Kidney (tissue), 14 donors: ENCODE measurements around the gene TTC17. TPM values are rescaled to one million over a fixed set of nuclear protein-coding genes. Genes with fewer than 3 reads are reported as not detected.

Experiments used
- DNase-seq, 5 donors: peaks; one replicate each; pipeline ENCODE4 v3.0.0-alpha.2; 2013 to 2020
- FAIRE-seq: peaks from 2 replicates; lab custom pipeline; 2012; peaks lifted over from hg19 to GRCh38; lab: Jason Lieb, UNC
- H3K27ac ChIP-seq, 2 donors: one replicate each; pipeline ENCODE4 v1.7.0; 2013; ENCODE audit warnings: low read depth in 2 of 2, low read length in 2 of 2, inconsistent platforms in 1 of 2
- H3K27me3 ChIP-seq: one replicate; pipeline ENCODE4 v1.7.1; 2013; ENCODE audit warnings: low read length, inconsistent platforms; ENCODE audit not compliant: control insufficient read depth, insufficient read depth
- H3K36me3 ChIP-seq, 3 donors: one replicate each; pipeline versions ENCODE4 v1.7.0 to v1.7.1; 2013; ENCODE audit warnings: low read length in 3 of 3, control low read depth in 1 of 3, inconsistent platforms in 1 of 3; ENCODE audit not compliant: insufficient read depth in 3 of 3, control insufficient read depth in 2 of 3
- H3K4me1 ChIP-seq, 3 donors: one replicate each; pipeline versions ENCODE4 v1.7.0 to v1.7.1; 2013; ENCODE audit warnings: low read length in 3 of 3, inconsistent platforms in 1 of 3, low read depth in 1 of 3; ENCODE audit not compliant: control insufficient read depth in 2 of 3, insufficient read depth in 2 of 3
- H3K4me3 ChIP-seq, 3 donors: one replicate each; pipeline versions ENCODE4 v1.7.0 to v1.8.1; 2013; ENCODE audit warnings: low read length in 3 of 3, control low read depth in 1 of 3, inconsistent platforms in 1 of 3
- H3K9ac ChIP-seq, 3 donors: one replicate each; pipeline versions ENCODE4 v1.7.0 to v1.7.1; 2013; ENCODE audit warnings: low read length in 3 of 3, control low read depth in 1 of 3, inconsistent platforms in 1 of 3
- H3K9me3 ChIP-seq, 3 donors: one replicate each; pipeline versions ENCODE4 v1.7.0 to v1.7.1; 2013; ENCODE audit warnings: low read length in 3 of 3, control low read depth in 1 of 3, inconsistent platforms in 1 of 3; ENCODE audit not compliant: control insufficient read depth in 2 of 3, insufficient read depth in 1 of 3
- CTCF ChIP-seq: IDR thresholded peaks from 3 replicates; pipeline ENCODE4 v1.5.1; 2012; ENCODE audit warnings: mild to moderate bottlenecking, moderate library complexity, borderline replicate concordance; ENCODE audit not compliant: insufficient read depth; ENCODE audit errors: extremely low read depth
- intact Hi-C: fragments of 100-400 bp; cut with DNase I; formaldehyde crosslinking; loops from one replicate; pipeline ENCODE4 v1.11.1; 2022
- polyA plus RNA-seq: library from polyadenylated mRNA; stranded (reverse); fragments of 350-450 nt; fragmentation: Illumina TruSeq; extraction: RNeasy Lipid Tissue Mini Kit (QIAGEN cat#74804); gene quantifications from one replicate; pipeline ENCODE4 v1.2.3, GENCODE V29; 2014; ENCODE audit warnings: low read depth, low replicate concordance; ENCODE audit not compliant: insufficient read depth
- total RNA-seq: library from RNA; stranded (reverse); fragmentation: NEBNext Ultra II Directional; extraction: Animal tissue kit (Norgen Biotek cat#: 25700); gene quantifications from one replicate; pipeline ENCODE4 v1.2.1, GENCODE V29; 2021
- donor health status: control.
- donor health status: control.
- donor health status: control.
- donor health status: control.
- donor health status: control.
- donor health status: DM: yes; HTN: yes; CAD: no.
- donor health status: Normal renal cell carcinoma (clear cell type).

The TTC17 gene
- total and polyA plus RNA-seq, 2 donors from 2014 or later, result 26.2 to 76.5 TPM

- no peak for TF ChIP-seq CTCF
- H3K9me3 ChIP-seq, result no peaks in the 10 kb centered on the region
- peaks cover 0 to 2% (median 0%) of the 10 kb centered on the region in 3 donors for H3K36me3 ChIP-seq
- H3K4me1 ChIP-seq, result no peaks in the 10 kb centered on the region
- H3K4me3 ChIP-seq, result no peak overlapping the region
- H3K27ac ChIP-seq, result no peak overlapping the region
- intact Hi-C loops, result no loop called here
- no peaks in the 10 kb centered on the region for H3K27me3 ChIP-seq
- H3K9ac ChIP-seq, result no peak overlapping the region
- FAIRE-seq (no peak), DNase-seq (no peak)
Observed at GRCh38 chr11:43382614-43383013, 23.9 kb downstream of the TTC17 start.

GRCh38 chr11:43384393-43384792, 25.7 kb downstream of the TTC17 start:
- Histone ChIP-seq H3K27ac (no peak overlapping the region), H3K9ac (no peak overlapping the region), H3K4me1 (no peaks in the 10 kb centered on the region), H3K36me3 (peaks cover 0 to 2% (median 0%) of the 10 kb centered on the region in 3 donors), H3K9me3 (no peaks in the 10 kb centered on the region), H3K4me3 (no peak overlapping the region), H3K27me3 (no peaks in the 10 kb centered on the region)
- no peak for DNase-seq
- no peak for TF ChIP-seq CTCF
- FAIRE-seq, result no peak
- intact Hi-C loops, result no loop called here

- Histone ChIP-seq H3K27me3 (no peaks in the 10 kb centered on the region), H3K9ac (no peak overlapping the region), H3K9me3 (no peaks in the 10 kb centered on the region), H3K27ac (no peak overlapping the region), H3K36me3 (peaks cover 6 to 31% (median 11%) of the 10 kb centered on the region in 3 donors), H3K4me3 (no peak overlapping the region), H3K4me1 (no peaks in the 10 kb centered on the region)
- intact Hi-C loops, result no loop called here
- no peak for TF ChIP-seq CTCF
- no peak for FAIRE-seq
- DNase-seq, result no peak
Observed at GRCh38 chr11:43392713-43393112, 34.0 kb downstream of the TTC17 start.

GRCh38 chr11:43393765-43394355, 35.1 kb downstream of the TTC17 start:
- intact Hi-C loops, result no loop called here
- H3K9me3 ChIP-seq, result no peaks in the 10 kb centered on the region
- no peaks in the 10 kb centered on the region for H3K27me3 ChIP-seq
- peak in 1 of 5 donors; percentile 2 for DNase-seq
- TF ChIP-seq CTCF, result no peak
- H3K4me1 ChIP-seq, result no peaks in the 10 kb centered on the region
- no peak overlapping the region for H3K27ac ChIP-seq
- H3K9ac ChIP-seq, result no peak overlapping the region
- no peak overlapping the region for H3K4me3 ChIP-seq
- peaks cover 6 to 41% (median 19%) of the 10 kb centered on the region in 3 donors for H3K36me3 ChIP-seq
- FAIRE-seq, result no peak
